GM08714 (cell line): ENCODE measurements around the gene KIF16B.

Experiments
- H3K4me3 ChIP-seq: fragments of 200-500 bp; sonication (Bioruptor generic); 2 replicates; pipeline ENCODE4 v1.5.1; 2014; ENCODE audit warnings: mild to moderate bottlenecking, low read length, inconsistent platforms
- ZNF274 ChIP-seq: IDR thresholded peaks from 2 replicates; pipeline ENCODE4 v1.6.1; 2012; ENCODE audit warnings: mild to moderate bottlenecking, low read depth, low read length

The KIF16B gene

DNA sequence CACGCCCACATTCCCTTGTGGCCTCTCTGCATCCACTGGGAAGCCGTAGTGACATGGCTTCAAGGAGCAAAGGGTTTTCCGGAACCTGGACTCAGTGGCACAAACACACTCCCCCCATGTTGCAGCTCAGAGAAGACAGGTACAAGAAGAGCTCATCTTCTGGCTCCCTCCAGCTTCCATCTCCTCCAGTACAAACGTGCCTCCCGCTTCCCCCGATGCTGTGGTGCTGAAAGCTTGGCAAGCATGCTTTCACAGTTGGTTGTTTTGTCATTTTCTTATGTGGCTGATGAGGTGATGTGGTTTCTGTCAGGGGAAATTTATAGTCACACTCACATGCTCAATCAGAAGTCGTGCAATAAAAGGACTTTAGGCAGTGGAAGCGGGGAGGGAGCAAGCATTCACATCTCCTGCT is 258.5 kb downstream of the KIF16B start:
- TF ChIP-seq ZNF274, result no peak
- H3K4me3 ChIP-seq, result peak overlapping the region; percentile 43; the same call in 1 of the 2 replicates

DNA sequence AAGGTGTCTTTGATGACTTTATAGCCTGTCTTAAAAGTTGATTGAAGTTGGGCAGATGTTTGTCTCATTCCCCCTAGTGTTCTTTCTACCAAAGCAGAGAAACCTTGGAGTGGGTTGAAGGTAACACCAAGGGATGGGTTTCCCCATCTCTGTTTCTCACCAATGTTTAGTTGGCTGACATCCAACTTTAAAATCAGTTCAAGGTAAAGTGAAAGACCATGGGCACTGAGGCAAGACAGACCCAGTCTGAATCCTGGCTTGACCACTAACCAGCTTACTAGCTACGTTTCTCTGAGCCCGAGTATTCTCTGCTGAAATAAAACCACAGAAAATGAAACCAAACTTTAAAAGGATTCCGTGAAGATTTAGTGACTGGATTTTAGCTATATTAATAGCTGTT is 258.9 kb downstream of the KIF16B start:
- peak overlapping the region; percentile 43; the same call in 1 of the 2 replicates for H3K4me3 ChIP-seq
- no peak for TF ChIP-seq ZNF274

DNA sequence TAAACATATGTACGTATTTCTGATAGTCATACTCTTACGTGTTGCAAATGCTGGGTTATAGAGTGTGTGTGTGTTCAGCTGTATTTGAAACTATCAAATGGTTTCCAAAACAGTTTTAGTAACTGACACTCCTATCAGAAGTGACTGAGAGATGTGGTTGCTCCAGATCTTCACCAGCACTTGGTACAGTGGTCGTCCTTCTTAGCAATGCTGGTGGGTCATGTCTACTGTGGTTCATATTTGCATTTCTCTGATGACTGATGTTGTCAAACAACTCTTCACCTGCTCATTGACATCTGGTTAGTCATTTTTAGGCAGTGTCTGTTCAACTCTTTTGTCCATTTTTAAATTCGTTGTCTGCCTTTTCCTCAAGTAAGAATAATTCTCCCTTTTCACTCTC is 259.3 kb downstream of the KIF16B start:
- H3K4me3 ChIP-seq, result no peak overlapping the region
- no peak for TF ChIP-seq ZNF274

DNA sequence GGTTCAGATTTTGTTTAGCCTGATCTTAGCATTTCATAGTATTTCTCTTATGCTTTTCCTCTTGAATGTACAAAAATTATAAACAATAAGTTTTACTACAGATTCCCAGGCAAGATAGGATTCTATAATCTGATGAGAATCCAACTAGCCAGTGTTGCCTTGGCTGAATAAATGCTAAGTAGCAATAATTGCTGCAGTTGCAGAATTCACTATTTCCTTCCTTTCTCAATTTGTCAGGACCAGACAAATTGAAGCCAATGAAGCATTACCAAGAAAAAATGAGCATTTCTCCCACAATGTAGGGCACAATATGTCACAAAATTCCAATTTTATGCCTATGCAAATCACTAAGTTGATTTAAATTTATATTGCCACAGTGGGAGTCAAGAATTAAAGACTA is 260.2 kb downstream of the KIF16B start:
- no peak for TF ChIP-seq ZNF274
- no peak overlapping the region for H3K4me3 ChIP-seq

DNA sequence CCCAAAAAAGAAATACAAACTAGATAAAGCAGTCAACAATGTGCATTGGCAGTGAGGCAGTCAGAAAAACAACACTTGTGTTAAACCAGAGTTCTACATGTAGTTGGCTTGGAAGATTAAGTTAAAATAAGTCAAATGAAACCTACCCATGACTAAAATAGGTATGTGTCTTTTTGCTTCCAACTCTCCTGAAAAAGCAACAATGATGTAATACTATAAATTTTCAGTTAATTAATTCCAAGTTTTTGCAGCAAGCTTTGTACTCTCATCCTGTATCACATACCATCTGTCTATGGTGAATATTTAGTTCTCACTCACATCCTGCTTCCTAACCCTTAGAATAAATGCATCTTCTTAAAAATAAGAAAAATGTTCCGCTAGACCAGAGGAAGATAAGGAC is 261.5 kb downstream of the KIF16B start:
- H3K4me3 ChIP-seq, result no peak overlapping the region
- TF ChIP-seq ZNF274, result no peak

DNA sequence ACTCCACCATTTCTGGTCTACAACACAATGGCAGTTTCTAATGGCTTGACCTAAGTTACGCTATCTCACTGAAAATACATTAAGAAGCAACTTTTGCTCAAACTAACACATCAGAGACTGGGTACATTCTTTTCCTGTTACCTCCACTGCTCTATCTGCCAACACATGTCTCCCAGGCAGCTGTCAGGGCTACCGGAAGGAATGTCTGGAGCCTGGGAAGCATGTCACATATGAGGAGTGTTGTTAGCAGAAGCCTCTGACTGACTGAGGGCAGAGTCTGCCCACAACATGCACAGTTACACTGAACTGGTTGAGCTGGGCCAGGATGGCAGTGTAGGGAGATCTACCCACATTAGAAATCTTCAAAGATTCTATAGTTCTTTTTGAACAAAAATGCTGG is 264.5 kb downstream of the KIF16B start:
- no peak overlapping the region for H3K4me3 ChIP-seq
- no peak for TF ChIP-seq ZNF274

DNA sequence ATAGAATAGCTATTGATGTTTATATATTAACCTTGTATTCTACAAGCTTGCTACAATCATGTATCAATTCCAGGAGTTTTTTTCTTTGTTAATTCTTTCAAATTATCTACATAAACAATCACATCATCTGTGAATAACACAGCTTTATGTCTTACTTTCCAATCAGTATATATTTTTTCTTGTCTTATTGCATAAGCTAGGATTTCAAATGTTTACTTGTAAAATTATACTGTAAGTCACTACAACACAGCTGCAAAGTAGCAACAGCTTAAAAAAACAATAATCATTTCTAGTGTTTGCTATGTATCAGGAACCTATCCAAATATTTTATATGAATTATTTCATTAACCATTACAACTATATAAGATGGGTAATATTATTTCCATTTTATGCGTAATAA is 270.4 kb downstream of the KIF16B start:
- H3K4me3 ChIP-seq, result no peak overlapping the region
- TF ChIP-seq ZNF274, result no peak

DNA sequence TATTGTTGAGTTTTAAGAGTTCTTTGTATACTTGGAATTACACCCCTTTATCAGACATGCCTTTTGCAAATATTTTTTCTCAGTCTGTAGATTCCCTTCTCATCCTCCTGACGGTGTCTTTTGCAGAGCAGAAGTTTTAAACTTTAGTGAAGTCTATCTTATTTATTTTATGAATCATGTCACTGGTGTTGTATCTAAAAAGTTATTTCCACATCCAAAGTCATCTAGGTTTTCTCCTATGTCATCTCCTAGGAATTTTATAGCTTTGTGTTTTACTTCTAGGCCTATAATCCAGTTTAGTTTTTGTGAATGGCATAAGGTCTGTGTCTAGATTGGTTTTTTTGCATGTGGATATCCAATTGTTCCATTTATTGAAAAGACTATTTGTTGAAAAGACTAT is 271.3 kb downstream of the KIF16B start:
- H3K4me3 ChIP-seq, result no peak overlapping the region
- no peak for TF ChIP-seq ZNF274

DNA sequence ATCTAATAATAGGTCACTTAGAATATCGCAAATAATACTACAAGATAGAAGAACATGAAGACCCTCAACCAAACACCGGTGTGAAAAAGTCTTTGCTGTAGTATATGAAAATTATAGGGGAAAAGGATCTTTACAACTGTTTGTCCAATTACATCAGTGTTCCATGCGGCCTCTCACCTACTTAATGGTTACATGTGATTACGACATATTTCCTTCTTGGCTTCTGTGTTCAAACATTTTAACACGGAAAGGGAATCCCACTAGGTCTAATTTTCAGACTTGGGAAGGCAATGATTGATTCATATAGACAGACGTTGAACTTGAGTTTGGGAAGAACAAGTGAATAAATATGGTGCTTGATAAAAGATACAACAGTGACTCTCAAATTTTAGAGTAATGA is 273.4 kb downstream of the KIF16B start:
- no peak for TF ChIP-seq ZNF274
- no peak overlapping the region for H3K4me3 ChIP-seq

DNA sequence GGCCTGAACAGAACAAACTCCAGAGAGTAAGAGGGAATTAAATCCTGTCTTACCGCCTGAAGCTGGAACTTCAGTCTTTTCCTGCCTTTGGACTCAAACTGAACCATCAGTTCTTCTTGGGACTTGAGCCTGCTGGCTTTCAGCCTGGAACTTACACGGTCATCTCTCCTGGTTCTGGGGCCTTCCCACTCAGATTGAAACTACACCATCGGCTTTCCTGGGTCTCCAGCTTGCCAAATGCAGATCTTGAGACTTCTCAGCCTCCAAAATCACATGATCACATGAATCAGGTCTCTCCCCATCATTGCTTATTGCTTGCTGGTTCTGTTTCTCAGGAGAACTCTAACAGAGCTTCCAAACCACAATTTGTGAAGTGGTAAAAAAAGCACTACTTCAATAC is 276.3 kb downstream of the KIF16B start:
- H3K4me3 ChIP-seq, result no peak overlapping the region
- TF ChIP-seq ZNF274, result no peak

DNA sequence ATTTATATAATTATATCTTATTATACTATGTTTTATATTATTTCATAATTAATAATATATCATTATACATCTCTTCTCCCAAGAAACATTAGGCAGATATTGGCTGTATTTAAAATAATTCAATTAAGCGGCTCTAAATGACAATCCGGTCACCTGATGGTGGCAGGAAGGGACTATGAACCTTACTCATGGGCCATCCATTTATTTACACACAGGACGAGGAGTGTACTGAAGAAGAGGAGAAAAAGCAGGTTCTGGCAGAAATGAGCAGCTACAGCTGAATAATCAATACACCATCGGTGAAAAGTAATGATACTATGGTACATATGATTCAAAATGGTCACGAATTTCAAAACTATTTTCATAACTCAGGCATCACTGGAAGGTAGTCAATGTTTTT is 277.7 kb downstream of the KIF16B start:
- TF ChIP-seq ZNF274, result no peak
- H3K4me3 ChIP-seq, result no peak overlapping the region

DNA sequence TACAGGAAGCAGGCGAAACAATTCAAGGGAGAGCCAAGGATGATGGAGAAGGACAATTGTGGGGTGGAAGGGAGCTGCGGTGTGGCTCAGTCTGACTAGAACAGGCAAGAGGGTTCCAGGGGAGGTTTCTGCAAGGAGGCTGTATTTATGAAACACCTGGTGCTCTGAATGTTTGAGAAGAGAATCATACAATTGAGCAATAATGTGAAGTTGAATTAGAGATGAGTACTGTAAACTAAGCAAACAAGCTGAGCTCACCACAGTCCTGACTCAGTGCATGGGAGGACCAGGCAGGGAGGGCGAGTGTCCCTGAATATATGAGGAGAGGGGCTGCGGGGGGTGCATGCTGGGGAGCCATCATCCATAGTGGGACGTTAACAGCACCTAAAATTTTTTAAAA is 279.7 kb downstream of the KIF16B start:
- TF ChIP-seq ZNF274, result no peak
- H3K4me3 ChIP-seq, result no peak overlapping the region

DNA sequence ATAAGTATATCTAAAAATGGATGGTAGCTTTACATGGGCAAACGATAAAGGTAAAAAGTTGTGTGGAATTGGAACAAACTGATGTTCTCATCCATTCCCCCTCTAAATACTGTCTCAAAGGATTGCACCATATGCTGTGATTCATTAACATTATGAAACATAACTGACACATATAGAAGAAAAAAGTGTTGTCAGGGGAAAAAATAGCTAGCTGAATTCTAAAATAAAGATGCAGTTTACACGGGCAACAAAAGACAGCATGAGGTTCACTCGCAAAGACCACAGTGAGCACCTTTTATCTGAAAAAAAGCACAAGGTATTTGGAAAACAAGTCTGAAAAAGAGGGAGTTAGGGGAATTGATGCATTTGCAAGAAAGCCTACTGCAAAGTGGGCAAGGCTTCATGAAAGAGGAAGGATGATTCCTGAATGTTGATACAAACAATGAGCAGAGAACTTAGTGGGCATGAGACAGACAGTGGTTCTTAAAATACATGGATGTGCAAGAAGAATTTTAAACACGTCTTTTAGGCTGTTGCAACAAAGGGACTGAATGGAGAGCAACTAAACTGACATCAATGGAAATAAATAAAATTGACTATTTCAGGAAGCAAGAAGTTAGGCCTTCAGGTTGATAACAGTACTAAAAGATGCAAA is 280.9 kb downstream of the KIF16B start:
- TF ChIP-seq ZNF274, result no peak
- no peak overlapping the region for H3K4me3 ChIP-seq

DNA sequence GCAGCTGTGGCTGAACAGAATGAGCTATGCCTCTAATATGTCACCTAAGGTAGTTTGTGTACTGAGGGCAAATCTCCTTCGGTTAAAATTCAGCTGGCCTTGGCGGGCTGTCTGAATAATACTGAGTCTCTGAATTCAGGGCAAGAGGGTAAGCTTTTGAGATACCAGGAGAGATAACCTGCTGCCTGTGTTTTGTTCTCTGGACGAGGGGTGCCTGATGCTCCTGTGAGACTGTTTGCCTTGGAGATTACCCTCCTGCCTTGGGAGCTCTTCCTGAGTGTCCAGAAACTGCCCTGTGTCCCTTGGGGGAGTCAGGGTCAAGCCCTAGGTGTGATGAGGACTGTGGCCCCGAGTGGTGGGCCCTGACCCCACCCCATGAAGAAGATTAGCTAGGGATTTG is 282.9 kb downstream of the KIF16B start:
- no peak overlapping the region for H3K4me3 ChIP-seq
- no peak for TF ChIP-seq ZNF274

DNA sequence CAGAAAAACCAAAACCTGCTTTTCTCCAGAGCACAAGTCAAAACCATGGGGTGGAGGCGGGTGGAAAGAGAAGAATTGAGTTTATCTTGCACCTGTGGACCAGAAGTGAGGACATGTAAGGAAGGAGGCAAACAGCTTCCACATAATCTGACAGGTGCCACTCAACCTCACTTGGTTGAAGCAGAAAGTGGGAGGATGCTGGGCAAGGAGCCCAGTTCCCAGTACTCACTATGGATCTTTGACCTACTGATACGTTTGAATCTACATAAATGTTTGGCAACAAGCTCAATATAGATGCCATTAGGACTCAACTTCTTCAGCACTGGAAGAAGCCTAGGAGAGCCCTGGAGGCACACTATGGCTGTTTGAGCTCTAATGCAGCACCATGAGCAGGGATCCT is 285.5 kb downstream of the KIF16B start:
- H3K4me3 ChIP-seq, result no peak overlapping the region
- TF ChIP-seq ZNF274, result no peak

DNA sequence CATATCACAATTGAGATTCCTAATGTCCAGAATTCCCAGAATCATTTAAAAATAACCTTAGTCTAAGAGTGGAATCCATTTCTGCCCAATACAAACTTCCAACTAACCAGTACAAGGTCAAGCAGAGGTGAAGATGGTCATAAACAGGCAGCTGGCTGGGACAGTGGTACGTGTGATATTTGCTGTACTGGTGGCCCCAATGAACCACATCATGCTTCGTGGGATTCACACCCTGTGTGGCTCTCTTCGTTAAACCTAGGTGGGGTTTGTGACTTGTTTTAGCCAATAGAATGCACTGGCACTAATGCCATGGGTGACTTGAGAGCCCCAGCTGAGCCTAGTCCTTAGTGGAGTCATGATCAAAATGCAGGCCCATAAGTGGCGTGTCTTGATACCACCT is 286.6 kb downstream of the KIF16B start:
- no peak for TF ChIP-seq ZNF274
- H3K4me3 ChIP-seq, result no peak overlapping the region
